Stimulated activated CD8-positive, alpha-beta memory T cell treated with anti-CD3 and anti-CD28 coated beads, Interleukin-2, amount 100 ng/mL, for 1 hour (primary cell): ENCODE results near the gene A1BG.

ENCODE experiments used
- DNase-seq, 2 donors: peaks; one replicate each; pipeline ENCODE4 v3.0.0-alpha.2; 2020; ENCODE audit warnings: low read depth in 2 of 2

The A1BG gene

DNA sequence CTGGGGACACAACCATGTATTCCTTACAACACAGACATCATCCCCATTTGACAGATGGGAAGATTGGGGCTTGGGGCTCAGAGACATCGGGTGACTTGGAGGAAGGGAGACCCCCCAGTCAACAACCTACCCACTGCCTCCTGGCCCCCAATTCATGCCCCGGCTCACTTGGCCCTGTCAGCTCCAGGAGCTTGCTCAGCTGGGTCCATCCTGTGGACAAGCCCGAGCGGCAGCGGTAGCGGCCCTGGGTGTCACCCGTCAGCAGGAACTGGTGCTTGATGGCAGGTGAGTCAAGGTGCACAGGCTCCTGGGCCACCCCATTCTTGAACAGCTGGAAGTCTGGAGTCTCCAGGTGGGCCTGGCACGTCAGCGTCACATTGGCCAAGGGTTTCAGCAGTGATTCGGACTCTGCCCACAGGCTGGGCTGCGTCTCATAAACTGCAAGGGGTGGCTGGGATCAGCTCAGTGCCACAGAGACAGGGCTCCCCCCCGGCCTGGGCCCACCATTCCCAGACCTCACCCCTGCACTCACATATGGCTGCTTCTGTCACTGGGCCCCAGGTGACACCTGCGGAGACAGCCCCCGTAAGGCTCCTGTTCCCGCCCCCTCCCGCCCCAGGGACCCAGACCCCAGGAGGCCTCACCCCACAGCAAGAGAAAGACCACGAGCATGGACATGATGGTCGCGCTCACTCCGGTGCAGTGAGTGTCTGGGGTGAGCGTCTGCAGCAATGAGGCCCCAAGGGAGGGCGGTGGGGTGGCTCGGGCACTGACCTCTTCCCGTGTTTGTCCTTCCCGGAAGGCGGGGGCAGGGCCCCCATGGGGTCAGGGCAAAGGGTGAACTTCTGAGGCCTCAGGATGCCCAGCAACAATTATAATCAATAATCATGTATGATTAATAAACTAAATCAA, at the start of gene A1BG:
Gene A1BG (minus strand): TSS at position 733 of the 912 bp plus-strand sequence. CDS start 55 bp downstream, at position 678.
- DNase-seq: no peak

DNA sequence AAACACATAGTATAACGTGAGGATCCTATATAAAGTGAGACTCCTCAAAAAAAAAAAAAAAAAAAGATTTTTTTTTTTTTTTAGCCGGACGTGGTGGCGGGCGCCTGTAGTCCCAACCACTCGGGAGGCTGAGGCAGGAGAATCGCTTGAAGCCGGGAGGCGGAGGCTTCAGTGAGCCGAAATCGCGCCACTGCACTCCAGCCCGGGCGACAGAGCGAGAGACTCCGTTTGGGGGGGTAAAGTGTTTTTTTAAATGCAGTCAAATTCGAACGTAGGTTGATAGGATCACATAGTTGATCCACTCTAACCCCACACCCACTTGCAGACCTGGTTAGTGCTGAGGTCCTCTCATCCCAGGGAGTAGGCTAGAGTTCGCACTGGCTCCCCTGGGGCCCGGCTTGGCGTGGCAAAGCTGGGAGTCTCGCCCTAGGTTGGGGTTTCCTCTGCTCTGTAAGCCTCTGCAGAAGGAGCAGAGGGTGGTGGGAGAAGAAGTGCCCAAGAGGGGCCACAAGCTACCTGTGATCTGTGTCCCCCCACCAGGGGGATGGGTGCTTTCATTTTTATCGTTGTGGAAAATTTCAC, 48.6 kb upstream of the A1BG start:
- no peak for DNase-seq

GRCh38 chr19:58400916-58401839, 47.9 kb upstream of the A1BG start:
- DNase-seq: peak; percentile 98 to 99

DNA sequence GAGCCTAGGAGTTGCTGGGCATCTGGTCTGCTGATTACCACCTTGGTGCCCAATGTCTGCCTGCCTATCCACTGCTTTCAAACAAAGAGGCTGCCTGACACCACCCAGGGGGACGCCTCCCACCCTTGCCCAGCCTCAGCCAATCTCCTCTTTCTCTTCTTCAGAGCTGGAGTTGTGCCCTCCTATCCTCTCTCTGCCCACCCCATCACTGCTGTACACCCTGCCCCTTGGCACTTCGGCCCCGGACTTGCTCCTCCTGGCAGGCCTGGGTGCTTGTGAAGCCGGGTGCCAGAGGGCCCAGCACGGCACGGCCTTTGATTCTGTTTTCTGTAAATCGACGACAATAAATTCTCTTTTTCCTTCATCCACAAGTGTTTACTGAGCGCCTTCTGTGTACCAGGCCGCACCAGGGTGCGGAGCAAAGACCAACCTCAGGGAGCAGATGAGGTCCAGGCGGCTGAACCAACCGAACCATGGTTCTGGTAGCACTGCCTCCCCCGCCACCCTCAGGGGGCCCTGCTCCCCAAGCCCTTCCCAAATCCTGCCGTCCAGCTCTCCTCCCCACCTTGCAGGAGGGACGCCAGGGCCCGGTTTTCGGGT, 47.1 kb upstream of the A1BG start:
- DNase-seq: no peak

DNA sequence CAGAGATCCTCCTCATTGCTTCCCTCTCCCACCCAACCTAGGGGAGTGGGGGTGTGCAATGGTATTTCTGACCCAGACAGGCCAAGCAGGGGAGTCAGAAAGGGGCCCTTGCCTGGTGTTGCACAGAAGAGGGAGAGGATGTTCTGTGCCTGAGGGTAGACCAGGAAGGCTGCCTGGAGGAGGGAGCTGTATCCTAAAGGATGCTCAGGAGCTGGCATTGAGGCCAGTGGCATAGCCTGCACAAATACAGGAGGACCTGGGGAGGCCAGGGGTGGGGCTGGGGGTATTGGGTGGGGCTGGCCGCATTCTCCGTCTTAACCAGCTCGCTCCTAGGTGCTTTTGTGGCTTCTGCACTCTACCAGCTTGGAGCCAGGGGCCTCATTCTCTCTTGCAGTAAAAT, 46.6 kb upstream of the A1BG start:
- DNase-seq: no peak

DNA sequence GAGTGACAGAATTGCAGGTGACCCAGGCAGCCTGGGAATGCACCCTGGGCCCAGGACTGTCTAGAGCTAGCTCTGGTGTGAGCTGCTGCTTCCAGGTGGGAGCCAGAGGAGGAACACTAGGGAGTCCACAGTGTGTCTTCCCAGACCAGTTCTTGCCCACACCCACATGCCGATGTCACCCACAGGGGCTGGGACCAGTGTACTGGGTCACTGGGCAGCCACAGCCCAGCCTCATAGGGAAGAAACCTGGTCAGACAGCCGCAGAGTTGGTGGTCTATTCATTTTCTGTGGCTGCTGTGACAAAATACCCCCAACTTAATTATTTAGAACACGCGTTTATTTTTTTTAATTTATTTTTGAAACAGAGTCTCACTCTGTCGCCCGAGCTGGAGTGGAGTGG, 45.3 kb upstream of the A1BG start:
- DNase-seq: no peak

- DNase-seq: no peak
Observed at GRCh38 chr19:58398087-58398486, 44.8 kb upstream of the A1BG start.

GRCh38 chr19:58397533-58398037, 44.3 kb upstream of the A1BG start:
- no peak for DNase-seq

DNA sequence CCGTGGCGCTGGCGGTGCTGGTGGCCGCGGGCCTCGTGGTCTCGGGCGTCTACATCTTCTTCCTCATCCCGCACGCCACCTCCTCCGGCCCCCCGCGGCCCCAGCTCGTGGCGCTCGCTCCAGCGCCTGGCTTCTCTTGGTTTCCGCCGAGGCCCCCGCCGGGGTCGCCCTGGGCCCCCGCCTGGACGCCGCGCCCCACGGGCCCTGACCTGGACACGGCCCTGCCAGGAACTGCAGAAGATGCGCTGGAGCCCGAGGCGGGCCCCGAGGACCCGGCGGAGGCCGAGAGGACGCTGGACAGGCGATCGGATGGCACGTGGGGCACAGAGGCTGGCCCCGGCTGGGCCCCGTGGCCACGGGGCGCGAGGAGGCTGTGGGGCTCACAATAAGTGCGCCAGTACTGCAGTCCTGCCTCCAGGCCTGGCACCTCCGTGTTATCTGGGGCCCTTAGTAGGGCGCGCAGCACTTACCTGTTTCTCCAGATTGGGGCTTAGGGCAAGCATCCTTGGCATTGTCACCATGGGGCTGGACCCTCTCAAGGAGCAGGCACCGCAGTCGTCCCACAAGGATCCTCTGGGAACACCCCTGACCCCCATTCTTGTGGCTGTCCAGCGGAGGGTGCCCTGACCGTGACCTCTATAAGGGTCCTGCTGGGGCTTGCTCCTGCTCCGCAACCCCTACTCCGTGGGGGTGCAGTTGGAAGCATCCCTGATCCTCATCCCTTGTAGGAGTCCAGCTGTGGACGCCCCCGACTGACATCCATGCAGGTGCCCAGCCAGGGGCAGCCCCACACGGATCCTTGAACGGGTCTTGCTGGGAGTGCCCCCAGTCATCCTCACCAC, 43.6 kb upstream of the A1BG start:
- DNase-seq: no peak

DNA sequence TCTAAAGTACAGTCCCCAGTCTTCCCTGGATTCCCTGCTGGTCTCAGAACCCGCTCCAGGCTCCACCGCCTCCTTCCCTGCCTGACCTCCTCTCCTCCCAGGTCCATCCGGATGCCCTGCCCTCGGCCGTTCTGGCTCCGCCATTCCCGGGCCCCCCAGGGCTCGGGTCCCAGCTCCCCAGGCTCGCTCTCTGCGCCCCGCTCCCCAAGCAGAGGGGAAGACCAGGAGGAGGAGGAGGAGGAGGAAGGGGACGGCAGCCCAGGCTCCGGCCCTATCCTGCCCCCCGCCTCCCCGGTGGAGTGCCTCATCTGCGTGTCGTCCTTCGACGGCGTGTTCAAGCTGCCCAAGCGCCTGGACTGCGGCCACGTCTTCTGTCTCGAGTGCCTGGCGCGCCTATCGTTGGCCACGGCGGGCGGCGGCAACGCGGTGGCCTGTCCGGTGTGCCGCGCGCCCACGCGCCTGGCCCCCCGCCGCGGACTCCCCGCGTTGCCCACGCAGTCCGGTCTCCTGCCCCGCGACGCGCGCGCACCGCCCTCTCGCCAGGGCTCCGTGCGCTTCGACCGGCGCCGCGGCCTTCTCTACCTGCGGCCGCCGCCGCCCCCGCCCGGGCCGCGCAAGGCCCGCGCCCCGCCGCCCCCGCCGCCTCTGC, 42.8 kb upstream of the A1BG start:
- DNase-seq: no peak

GRCh38 chr19:58395220-58395978, 42.1 kb upstream of the A1BG start, which contains the start of gene RNF225:
Gene RNF225 (plus strand): TSS chr19:58395656. CDS start chr19:58396090, 434 bp downstream.
- no peak for DNase-seq

- no peak for DNase-seq
Observed at GRCh38 chr19:58394821-58395219, 41.5 kb upstream of the A1BG start.

GRCh38 chr19:58393725-58394033, 40.4 kb upstream of the A1BG start:
- DNase-seq: no peak

DNA sequence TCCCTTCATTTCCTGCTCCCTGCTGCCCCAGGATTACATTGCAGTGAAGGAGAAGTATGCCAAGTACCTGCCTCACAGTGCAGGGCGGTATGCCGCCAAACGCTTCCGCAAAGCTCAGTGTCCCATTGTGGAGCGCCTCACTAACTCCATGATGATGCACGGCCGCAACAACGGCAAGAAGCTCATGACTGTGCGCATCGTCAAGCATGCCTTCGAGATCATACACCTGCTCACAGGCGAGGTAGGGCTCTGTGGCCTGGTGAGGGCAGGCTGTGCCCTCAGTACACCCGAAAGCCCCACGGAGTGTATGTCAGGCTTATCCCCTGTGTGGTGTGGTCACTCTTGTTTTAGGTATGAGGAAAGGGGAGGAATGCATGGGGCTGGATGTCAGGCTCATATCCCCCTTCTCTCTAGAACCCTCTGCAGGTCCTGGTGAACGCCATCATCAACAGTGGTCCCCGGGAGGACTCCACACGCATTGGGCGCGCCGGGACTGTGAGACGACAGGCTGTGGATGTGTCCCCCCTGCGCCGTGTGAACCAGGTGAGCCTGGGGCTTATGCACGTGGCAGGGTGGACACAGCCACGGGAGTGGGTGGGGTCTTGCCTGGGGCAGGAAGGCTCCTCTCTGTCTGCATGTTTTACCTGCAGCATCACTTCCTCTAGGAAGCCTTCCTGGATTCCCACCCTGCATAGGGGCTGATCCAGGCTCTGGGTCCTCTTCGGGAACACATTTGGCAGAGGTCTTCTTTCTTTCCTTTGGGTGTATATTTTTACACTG, 39.8 kb upstream of the A1BG start:
- DNase-seq: no peak

DNA sequence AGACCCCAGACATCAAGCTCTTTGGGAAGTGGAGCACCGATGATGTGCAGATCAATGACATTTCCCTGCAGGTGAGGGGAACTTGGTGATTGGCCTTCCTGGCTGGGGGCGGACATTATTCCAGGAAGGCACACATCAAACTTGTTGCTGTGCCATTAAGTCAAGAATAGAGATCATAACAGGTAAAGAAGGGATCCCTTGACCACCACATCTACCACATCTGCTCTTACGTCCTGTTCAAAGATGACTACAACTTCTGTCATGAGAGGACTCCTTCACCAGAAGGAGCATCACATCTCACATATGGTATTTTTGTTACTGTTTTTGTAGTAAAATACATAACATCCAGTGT, 34.9 kb upstream of the A1BG start:
- DNase-seq: no peak

DNA sequence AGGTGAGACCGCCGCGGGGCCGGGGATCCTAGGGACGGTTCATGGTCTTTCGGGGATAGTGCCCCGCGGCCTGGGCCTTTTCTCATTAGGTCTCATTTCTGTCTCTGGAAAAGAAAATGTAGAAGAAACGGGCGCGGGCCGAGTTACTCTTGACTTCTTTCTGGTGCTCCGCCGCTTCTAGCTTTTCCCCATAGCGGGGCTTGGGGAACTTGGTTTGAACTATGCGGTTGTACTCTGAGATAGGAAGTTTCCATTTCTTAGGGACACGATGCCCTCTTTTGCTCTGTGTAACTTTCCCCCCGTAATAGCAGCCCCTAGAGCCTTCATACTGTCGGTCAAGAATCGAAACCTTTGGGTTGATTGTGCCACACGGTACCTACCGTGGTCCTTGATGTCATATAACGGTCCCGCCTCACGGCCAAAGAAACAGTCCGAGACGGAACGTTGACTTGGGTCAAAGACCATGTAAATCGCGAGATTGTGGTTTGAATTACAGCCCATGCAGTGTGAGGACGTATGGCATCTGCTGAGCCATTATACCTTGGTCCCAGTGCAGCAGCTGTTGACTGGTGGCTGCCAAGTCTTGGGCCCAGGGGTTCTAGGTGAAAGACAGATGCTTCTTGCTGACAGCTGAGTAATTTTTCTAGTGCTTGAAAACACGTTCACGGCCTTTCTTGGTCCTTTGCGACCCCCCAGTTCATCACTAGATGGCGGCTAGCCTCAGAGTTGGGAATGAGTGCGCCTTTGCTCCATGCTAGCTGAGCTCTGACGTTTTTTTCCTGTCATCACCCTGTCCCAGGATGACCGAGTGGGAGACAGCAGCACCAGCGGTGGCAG, 34.3 kb upstream of the A1BG start:
- DNase-seq: no peak

DNA sequence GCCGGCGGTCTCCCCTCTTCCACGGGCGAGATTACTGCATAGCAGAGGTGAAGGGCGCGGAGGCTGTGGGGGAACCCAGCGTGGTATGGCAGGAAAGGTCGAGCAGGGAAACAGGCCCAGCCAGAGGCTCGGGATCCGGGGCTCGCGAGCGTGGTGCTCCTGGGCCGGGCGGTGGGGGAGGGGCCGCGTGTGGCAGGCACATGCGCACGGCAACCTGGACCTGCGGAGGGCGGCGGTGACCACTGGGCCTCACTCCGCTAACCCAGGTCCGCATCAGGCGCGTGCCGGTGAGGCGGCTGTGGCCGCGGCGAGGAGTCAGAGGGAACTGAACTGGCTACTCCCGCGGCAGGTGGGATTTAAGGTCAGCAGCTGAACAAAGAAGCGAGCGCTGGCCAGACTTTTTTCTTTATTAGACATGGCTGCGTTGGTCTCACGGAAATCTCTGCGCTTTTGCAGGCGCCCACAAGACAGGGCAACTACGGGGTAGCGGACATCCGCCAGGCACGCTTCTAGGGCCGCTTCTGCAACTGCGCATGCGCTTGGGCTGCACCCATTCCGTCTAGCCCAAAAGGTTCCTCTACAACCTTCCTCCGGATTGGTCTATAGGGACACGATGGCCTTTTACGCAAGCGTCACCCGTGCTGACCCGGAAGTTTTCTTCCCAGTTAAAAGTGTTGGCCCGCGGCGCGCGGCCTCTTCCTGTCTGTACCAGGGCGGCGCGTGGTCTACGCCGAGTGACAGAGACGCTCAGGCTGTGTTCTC, 33.5 kb upstream of the A1BG start, which contains the start of gene RPS5:
Gene RPS5 (plus strand): TSS at position 694 of the 762 bp plus-strand sequence. CDS start 869 bp downstream, outside the sequence.
- peak; percentile 87 to 91 for DNase-seq
